Measurements from ENCODE around the gene OSBP2. TPM values are rescaled to one million over a fixed set of nuclear protein-coding genes. Genes with fewer than 3 reads are reported as not detected.

Gene OSBP2
- total and polyA plus RNA-seq, 2 experiments from 2014 or later: 2.1 to 2.9 TPM

GRCh38 chr22:30889268-30889995, 194.8 kb downstream of the OSBP2 start:
- no peak overlapping the region for H3K4me3 Mint-ChIP-seq
- TF ChIP-seq ZNF114 (CRISPR knock-in tag; IDR thresholded peaks at IDR 0.05): no peak
- TF ChIP-seq ZNF331 (CRISPR knock-in tag; IDR thresholded peaks at IDR 0.05; ENCODE audit: low read depth): no peak
- no peak for TF ChIP-seq CREB1 (CRISPR knock-in tag; IDR thresholded peaks at IDR 0.05; ENCODE audit: low read depth)
- no peak for TF ChIP-seq NANOG (IDR thresholded peaks at IDR 0.05; ENCODE audit: borderline replicate concordance)
- TF ChIP-seq, protein P1, sequence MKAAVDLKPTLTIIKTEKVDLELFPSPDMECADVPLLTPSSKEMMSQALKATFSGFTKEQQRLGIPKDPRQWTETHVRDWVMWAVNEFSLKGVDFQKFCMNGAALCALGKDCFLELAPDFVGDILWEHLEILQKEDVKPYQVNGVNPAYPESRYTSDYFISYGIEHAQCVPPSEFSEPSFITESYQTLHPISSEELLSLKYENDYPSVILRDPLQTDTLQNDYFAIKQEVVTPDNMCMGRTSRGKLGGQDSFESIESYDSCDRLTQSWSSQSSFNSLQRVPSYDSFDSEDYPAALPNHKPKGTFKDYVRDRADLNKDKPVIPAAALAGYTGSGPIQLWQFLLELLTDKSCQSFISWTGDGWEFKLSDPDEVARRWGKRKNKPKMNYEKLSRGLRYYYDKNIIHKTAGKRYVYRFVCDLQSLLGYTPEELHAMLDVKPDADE (IDR thresholded peaks at IDR 0.05): no peak
- no peak for TF ChIP-seq EZH2 (IDR thresholded peaks at IDR 0.05; ENCODE audit: low read depth, unreplicated experiment)
- no peaks in the 10 kb centered on the region for H3K9me3 Mint-ChIP-seq
- H3K36me3 Mint-ChIP-seq (ENCODE audit: low read depth): peaks cover 10% of the 10 kb centered on the region; the same call in 1 of the 3 replicates
- no peak for DNase-seq (ENCODE audit: low spot score)
- no peaks in the 10 kb centered on the region for H3K27me3 ChIP-seq (ENCODE audit: insufficient read depth)
- no peak for ATAC-seq
- H3K4me1 ChIP-seq (ENCODE audit: insufficient read depth): peaks cover 5% of the 10 kb centered on the region; the same call in 1 of the 2 replicates
- no peak overlapping the region for H3K4me3 ChIP-seq
- H3K4me1 Mint-ChIP-seq: peaks cover 22% of the 10 kb centered on the region
- H3K27ac ChIP-seq (ENCODE audit: low read depth): no peak overlapping the region
- H3K27ac Mint-ChIP-seq: no peak overlapping the region
- no peak overlapping the region for H3K4me2 ChIP-seq
- no peaks in the 10 kb centered on the region for H3K36me3 ChIP-seq (ENCODE audit: insufficient read depth)
- H4K20me1 ChIP-seq (replicated peaks; ENCODE audit: insufficient read depth): no peaks in the 10 kb centered on the region
- H3K79me2 ChIP-seq (replicated peaks; ENCODE audit: insufficient read depth): no peaks in the 10 kb centered on the region
- H3K9me2 ChIP-seq (ENCODE audit: insufficient read depth): no peaks in the 10 kb centered on the region
- H2AFZ ChIP-seq: no peak overlapping the region
- no peaks in the 10 kb centered on the region for H3F3A ChIP-seq (replicated peaks; ENCODE audit: low read depth)
- peaks cover 16% of the 10 kb centered on the region for H3K27me3 Mint-ChIP-seq (ENCODE audit: insufficient read depth, low read depth, poor library complexity)

DNA sequence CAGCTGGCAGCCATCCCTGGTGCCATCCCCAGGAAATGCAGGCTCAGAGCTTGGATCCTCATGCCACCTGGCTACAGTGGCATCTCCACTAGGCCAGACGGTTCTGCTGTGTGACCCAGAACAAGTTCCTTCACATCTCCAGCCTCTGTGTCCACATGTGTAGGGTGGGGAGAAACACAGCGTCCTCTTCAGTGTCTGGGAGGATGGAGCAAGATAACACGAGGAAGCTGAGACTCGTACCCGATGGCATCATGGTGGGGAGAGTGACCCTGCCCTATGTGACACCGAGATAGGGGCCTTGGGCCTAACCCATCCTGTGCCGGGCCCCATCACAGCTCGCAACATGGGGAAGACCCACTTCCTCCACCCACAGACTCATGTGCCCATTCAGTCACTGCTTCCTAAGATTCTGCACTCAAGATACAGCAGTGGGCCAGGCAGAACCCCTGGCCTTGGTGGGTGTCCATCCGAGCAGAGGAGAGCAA, 195.4 kb downstream of the OSBP2 start:
- Mint-ChIP-seq H3K27ac (no peak overlapping the region), H3K4me1 (peaks cover 28% of the 10 kb centered on the region), H3K4me3 (no peak overlapping the region), H3K36me3 (ENCODE audit: low read depth) (peaks cover 10% of the 10 kb centered on the region; the same call in 1 of the 3 replicates), H3K9me3 (no peaks in the 10 kb centered on the region), H3K27me3 (ENCODE audit: insufficient read depth, low read depth, poor library complexity) (peaks cover 19% of the 10 kb centered on the region)
- no peaks in the 10 kb centered on the region for H3F3A ChIP-seq (replicated peaks; ENCODE audit: low read depth)
- no peak overlapping the region for H3K4me2 ChIP-seq
- no peaks in the 10 kb centered on the region for H3K36me3 ChIP-seq (ENCODE audit: insufficient read depth)
- H3K9me2 ChIP-seq (ENCODE audit: insufficient read depth): no peaks in the 10 kb centered on the region
- H3K79me2 ChIP-seq (replicated peaks; ENCODE audit: insufficient read depth): no peaks in the 10 kb centered on the region
- H3K27ac ChIP-seq (ENCODE audit: low read depth): no peak overlapping the region
- TF ChIP-seq ZNF114 (CRISPR knock-in tag; IDR thresholded peaks at IDR 0.05): no peak
- no peak for TF ChIP-seq NANOG (IDR thresholded peaks at IDR 0.05; ENCODE audit: borderline replicate concordance)
- TF ChIP-seq, protein P1 (IDR thresholded peaks at IDR 0.05): no peak
- TF ChIP-seq STAT1 (IDR thresholded peaks at IDR 0.05; ENCODE audit: unreplicated experiment): no peak
- no peak for TF ChIP-seq JUNB (IDR thresholded peaks at IDR 0.05; ENCODE audit: unreplicated experiment)
- TF ChIP-seq ZNF331 (CRISPR knock-in tag; IDR thresholded peaks at IDR 0.05; ENCODE audit: low read depth): no peak
- TF ChIP-seq EZH2 (IDR thresholded peaks at IDR 0.05; ENCODE audit: low read depth, unreplicated experiment): no peak
- TF ChIP-seq EZH2phosphoT487 (IDR thresholded peaks at IDR 0.05; ENCODE audit: unreplicated experiment): no peak
- no peak for TF ChIP-seq CTCF (conservative IDR thresholded peaks at IDR 0.05; ENCODE audit: low read depth in 2 of 2)
- H3K4me1 ChIP-seq (ENCODE audit: insufficient read depth): peaks cover 5% of the 10 kb centered on the region; the same call in 1 of the 2 replicates
- H2AFZ ChIP-seq: no peak overlapping the region
- H3K4me3 ChIP-seq: no peak overlapping the region
- no peaks in the 10 kb centered on the region for H3K27me3 ChIP-seq (ENCODE audit: insufficient read depth)
- DNase-seq (ENCODE audit: low spot score) (no peak), ATAC-seq (no peak)
- no peaks in the 10 kb centered on the region for H4K20me1 ChIP-seq (replicated peaks; ENCODE audit: insufficient read depth)
